Activated CD4-positive, alpha-beta T cell treated with anti-CD3 and anti-CD28 coated beads for 1 hour (primary cell): ENCODE results near the gene ZNF705A.
"Not testable (repeated sequence)": the region's sequence is repeated elsewhere in the genome, so short reads cannot be mapped to it uniquely, and the experiment has no call there.

Experiments used
- DNase-seq: peaks from one replicate; pipeline ENCODE4 v3.0.0-alpha.2; 2020

Gene ZNF705A

DNA sequence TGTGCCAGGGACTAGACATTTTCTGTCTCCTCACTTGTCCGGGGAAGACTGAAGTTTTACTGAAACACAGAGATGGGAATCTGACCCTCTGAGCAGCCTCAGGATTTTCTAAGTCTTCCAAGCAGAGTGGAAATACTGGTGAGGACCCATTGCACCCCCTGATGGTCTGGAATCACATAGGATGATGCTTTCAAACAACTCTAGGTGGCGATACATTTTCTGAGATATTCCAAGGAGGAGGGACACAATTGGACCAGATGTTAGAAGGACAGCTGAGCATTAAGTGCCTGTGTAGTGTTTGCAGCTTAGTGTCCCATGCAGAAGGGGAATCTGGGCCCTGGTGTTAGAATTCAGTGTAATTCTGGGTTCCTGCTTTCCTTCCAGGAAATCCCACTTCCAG, 31.3 kb downstream of the ZNF705A start:
- DNase-seq: not testable (repeated sequence)

GRCh38 chr12:8197685-8198308, 41.0 kb downstream of the ZNF705A start:
- not testable (repeated sequence) for DNase-seq

DNA sequence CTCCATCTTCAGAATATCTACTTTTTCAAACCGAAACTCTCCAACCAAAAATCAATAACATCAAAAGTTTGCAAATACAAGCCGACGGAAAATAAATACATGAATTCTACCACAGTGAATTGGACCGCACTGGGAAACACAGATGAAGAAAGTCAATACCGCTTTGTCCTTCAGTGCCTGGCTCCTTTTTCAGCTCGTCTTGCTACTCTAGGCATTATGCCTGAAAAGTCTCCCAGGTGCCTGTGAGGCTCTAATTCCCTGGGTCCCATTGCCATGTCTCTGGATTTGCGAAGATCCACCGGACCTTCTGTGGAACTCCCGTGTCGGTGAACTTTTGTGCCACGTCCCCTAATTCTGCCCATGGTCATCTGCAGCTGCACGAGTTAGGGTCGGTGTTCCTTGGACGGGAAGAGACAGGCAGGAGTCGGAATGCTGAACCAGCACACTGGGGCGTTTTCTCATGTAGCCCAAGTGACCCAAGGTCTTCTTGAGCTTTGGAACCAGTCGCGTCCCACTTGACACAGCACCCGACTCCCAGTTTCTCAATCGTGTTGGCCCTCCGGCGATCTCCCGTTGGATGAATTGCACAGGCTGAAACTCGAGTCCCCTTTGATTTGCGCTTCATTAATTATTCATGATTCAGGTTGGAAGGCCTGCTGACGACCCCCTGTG, 62.0 kb downstream of the ZNF705A start:
- not testable (repeated sequence) for DNase-seq

DNA sequence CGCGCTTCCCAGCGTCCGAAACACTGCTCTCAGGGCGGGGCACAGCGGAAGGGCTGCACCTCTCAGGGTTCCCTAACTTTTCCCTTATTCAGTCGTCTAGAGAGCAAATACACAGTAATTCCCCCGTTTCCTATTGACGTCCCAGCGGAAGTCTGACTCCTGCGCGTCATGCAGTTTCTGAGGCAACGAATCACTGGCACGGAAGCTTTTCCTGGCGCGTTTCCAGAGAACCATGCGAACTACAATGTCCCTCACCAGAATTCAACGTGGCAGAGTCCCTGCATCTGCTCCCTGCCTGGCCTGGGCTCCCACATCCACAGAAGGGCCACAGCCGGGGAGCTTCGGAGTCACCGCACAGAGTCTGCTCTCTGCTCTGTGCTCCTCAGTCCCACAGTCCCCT, 64.6 kb downstream of the ZNF705A start:
- DNase-seq: not testable (repeated sequence)

DNA sequence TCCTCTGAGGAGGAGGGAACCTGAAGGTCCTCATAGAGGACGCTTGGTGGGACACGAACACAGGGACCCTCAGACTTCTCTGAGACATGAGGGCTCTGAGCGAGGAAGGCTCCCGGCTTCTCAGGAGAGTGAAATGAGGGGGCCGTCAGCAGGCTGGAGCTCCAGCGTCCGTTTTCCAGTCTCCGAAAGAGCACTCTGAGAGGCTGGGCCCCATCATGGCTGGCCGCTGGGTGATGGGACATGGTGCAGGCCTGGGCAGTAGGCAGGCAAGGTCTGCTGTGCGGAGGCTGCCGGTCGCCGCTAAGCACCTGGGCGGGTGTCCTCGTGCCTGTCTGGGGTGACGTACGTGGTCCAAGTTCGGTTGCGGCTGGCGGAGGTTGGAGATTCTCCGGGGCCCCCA, 65.0 kb downstream of the ZNF705A start:
- DNase-seq: not testable (repeated sequence)

GRCh38 chr12:8222303-8222702, 65.5 kb downstream of the ZNF705A start:
- DNase-seq: not testable (repeated sequence)

- DNase-seq: not testable (repeated sequence)
These were observed 66.8 kb downstream of the ZNF705A start for GRCh38 chr12:8223646-8224045.

GRCh38 chr12:8224782-8225181, 68.0 kb downstream of the ZNF705A start:
- not testable (repeated sequence) for DNase-seq

DNA sequence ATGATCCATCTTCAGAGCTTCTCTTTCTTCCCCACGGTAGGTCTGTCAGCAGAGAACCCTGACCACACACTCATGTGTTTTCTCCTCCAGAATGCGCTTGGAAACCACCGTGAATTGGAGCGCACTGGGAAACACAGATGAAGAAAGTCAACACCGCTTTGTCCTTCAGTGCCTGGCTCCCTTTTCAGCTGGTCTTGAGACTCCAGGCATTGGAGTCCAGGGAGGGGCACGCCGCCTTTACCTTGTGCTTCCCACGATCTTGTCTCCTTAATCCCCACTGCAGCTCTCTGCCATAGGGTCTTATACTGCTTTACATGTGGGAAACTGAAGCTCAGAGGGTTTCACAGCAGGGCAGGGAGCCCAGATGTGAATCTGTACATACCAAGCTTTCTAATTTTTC, 69.5 kb downstream of the ZNF705A start:
- no peak for DNase-seq

DNA sequence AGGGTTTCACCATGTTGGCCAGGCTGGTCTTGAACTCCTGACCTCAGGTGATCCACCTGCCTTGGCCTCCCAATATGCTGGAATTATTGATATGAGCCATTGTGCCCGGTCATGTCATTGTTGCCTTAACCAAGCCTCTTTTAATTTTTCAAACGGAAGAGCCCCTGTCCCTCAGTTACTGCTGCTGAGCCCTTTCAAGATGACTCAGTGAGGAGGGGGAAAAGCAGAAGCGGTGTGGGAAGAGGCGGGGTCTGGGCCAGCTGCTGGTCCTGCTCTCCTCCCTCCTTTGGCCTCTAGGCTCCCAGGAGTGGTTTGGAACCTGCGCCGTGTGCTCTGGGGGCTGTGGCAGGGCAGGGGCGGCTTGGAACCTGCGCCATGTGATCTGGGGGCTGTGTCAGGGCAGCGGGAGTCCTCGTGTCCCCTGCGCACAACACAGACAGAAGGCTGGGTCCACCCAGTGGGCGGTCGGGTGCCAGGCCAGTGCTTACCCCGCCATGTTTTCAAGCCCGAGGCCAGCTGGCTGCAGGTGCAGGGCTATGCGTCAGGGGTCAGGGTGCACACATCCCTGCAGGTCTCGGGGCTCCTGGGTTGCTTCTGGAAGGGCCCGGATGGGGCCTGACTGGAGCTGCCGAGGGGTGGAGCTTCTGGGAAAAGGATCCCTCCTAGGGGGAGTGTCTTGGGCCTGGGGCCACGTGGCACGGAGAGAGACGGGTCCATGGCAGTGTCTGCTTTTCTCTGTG, 70.3 kb downstream of the ZNF705A start, which contains the start of gene FAM90A1:
FAM90A1 (minus strand) TSS at position 627 of the 740 bp plus-strand sequence. CDS start 2,786 bp downstream, outside the sequence.
- not testable (repeated sequence) for DNase-seq

DNA sequence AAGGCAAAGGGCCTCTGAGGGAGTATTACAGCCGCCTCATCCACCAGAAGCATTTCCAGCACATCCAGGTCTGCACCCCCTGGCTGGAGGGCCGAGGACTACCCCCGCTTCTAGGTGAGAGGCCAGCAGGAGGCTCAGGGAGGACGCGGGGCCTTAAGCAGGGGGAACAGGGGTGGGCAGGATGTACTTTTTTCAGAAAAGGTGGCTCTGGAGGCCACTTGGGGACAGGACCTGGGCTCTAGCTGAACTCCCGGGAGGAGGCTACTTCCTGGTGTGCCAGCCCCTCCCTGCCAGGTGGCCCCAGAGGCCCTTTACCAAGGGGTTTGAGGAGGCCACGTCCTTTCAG, 70.9 kb downstream of the ZNF705A start:
- not testable (repeated sequence) for DNase-seq

DNA sequence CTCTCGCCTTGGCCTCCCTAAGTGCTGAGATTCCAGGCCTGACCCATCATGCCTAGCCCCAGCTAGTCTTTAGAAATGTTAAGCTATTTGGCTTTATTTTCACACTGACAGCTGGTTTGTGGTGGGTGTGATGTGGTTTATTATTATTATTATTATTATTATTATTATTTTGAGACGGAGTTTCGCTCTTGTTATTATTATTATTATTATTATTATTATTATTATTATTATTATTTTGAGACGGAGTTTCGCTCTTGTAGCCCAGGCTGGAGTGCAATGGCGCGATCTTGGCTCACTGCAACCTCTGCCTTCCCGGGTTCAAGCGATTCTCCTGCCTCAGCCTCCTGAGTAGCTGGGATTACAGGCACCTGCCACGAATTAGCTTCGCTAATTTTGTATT, 71.8 kb downstream of the ZNF705A start:
- DNase-seq: not testable (repeated sequence)

- not testable (repeated sequence) for DNase-seq
These were observed 72.7 kb downstream of the ZNF705A start for GRCh38 chr12:8229486-8229885.
